T follicular helper cell (primary cell): ENCODE data around the gene NFIX.

Experiments
- DNase-seq: peaks from one replicate; pipeline ENCODE4 v3.0.0-alpha.2; 2020; ENCODE audit warnings: low read depth

The NFIX gene

DNA sequence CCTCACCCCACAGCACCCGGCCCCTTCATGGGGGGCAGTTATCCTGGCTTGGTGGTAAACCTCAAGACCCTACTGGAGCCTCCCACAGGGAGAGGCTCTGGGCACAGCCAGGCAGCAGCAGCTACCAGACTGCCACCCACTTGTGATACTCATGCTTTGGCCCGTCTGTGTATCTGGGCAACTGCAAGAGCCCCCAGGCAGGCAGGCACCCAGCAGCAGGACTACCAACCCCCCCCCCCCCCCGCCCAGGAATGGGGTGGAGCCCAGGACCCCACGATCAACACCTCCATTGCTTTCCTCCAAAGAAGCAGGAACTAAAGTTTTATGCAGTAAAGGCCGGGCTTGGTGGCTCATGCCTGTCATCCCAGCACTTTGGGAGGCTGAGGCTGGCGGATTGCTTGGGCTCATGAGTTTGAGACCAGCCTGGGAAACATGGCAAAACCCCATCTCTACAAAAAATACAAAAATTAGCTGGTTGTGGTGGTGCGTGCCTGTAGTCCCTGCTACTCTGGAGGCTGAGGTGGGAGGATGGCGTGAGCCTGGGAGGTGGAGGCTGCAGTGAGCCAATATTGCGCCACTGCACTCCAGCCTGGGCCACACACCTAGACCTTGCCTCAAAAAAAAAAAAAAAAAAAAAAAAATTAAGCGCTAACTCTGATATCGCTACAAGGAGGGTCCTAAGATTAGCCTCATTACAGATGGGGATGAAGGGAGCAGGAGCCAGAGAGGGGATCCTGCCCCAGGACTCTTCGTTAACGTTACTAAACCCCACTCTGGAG, 108.5 kb downstream of the NFIX start:
- DNase-seq, result no peak

DNA sequence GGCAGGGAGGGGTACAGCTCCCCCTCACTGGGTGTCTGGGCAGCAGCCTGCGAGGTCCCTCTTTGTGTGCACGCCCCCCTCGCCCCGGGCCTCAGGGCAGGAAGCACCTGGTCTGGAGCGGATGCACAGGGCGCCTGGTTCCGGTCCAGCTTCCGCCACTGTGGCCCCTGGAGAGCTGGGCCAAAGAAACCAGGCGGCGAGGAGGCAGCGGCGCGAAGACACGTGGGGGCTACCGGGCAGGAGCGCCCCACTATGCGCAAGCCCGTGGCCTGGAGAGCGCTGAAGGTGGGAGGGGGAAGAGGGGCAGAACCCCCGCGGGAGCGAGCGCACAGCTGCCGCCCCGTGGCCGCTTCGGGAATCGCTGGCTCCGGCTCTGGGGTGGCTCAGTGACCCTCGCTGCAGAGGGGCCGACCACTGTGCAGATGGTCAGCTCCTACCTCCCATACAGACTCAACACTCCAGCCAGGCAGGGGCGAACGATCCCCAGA, 109.1 kb downstream of the NFIX start:
- DNase-seq, result no peak

DNA sequence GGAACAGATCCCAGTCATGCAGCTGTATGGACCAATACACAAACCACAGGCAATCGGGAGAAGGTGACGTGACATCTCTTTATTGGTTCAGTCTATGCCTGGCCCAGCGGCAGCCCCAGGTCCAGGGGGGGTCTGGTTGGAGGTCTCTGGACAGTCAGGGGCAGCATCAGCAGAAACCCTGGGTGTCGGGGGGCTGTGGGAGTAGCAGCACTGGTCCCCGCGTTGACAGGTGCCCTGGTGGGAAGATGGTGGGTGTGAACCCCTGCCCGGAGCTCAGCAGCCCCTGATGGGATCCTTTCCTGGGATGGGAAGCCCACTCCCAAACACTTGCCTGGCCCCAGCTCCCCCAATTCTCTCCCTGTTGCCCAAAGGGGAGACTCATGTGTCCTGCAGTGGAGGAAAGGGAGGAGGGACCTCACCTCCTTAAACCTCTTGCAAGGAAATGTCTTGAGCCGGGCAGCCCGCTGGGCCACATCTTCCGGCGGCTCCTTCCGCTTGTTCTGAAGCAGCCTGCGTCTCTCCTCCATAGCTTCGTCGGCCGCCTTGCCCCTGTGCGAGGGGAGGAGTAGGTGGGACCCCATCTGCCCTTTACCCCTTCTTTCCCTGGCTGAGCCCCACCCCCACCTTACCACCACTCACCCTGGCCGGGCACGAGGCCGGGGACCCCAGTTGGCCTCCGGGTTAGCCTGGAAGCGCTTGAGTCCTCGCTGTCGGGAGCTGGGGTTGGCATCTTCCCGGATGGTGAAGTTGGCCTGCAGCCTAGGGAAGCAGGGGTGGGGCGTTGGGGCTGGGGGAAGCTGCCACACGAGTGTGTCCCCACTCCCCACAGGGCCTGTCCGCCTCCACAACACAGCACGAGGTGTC, 109.8 kb downstream of the NFIX start:
- DNase-seq, result no peak

DNA sequence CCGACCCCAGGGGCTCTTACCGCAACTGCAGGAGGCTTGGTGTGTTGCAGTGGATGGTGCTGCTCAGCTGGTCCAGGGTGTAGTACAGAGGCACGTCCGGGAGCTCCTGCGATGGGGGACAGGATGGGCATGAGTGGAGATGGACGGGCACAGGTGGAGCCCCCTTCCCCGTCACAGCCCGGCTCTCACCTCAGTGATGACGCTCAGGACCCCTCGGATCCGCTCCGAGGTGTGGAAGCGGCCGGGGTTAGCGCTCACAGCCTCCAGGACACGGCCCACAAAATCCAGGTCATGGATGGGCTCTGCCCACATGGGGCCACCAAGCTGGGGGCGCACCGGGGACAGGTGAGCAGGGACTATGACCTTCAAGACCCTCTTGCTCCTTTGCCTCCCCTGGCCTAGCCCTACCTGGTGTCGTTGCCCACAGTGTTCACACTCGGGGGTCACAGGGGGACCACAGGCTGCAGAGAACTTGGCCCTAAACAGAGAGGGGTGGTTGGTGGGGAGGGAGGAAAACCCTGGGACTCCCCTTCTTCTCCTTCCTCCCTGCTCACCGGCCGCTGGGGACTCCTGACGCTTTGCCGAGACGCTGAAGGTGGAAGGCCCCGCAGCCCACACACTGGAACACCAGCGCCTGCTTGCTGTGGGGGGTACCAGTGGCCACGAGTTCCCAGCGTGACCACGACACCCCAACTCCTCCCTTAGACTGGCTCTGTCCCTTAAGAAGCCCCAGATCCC, 114.3 kb downstream of the NFIX start:
- DNase-seq, result no peak

DNA sequence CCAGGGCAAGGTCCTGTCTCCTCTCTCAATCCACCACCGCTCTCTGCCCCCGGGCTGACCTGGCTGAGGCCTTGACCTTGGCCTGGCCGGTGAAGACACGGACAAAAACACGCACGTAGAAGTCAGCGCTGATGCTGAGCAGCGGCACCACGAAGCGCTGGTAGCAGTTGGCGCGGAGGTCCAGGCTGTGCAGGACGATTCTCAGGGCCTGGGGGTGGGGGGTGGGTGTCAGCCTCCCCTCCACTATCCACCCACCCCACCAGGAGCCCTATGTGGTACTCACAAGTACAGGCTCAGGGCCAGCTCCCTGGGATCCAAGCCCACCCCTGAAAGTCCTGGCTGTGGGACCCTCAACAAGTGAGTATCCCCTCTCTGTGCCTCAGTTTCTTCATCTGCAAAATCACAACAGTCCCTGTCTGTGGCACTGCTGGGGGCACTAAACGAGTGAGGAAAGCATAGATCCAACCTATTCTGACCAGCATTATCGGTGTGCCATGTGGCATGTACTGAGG, 114.9 kb downstream of the NFIX start:
- DNase-seq, result no peak

DNA sequence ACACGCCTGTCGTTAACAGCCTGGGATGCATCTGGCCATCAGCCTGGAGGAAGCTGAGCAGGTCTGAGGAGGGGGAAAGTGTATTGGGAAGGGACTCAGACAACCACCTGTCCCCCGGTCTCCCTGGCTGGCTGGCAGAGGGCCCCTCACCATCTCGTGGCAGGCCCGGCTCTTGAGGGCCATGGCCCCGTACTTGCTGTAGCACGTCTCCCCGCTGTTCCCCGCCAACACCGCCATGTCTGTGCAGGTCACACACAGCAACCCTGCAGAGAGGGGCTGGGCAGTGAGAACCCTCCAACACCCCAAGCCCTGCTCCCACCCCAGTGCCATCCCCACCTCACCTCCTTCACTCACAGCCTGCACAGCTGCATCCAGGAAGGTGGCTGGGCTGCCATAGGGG, 117.3 kb downstream of the NFIX start:
- DNase-seq, result no peak

DNA sequence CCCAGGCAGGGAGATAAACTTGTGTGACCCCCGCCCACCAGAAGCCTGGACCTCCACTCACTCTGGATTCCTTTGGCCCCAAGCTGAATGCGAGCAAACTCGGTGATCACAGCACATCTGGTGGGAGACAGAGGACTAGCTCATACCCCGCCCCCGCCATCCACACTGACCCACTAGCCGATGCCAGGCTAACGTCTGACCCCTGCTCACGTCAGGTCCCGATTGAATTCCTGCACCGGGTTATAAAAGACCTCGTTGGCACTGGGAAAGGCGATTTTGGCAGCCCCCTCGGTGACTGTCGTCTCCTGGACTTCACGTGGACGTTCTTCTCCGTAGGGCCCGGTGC, 120.6 kb downstream of the NFIX start:
- DNase-seq, result no peak

DNA sequence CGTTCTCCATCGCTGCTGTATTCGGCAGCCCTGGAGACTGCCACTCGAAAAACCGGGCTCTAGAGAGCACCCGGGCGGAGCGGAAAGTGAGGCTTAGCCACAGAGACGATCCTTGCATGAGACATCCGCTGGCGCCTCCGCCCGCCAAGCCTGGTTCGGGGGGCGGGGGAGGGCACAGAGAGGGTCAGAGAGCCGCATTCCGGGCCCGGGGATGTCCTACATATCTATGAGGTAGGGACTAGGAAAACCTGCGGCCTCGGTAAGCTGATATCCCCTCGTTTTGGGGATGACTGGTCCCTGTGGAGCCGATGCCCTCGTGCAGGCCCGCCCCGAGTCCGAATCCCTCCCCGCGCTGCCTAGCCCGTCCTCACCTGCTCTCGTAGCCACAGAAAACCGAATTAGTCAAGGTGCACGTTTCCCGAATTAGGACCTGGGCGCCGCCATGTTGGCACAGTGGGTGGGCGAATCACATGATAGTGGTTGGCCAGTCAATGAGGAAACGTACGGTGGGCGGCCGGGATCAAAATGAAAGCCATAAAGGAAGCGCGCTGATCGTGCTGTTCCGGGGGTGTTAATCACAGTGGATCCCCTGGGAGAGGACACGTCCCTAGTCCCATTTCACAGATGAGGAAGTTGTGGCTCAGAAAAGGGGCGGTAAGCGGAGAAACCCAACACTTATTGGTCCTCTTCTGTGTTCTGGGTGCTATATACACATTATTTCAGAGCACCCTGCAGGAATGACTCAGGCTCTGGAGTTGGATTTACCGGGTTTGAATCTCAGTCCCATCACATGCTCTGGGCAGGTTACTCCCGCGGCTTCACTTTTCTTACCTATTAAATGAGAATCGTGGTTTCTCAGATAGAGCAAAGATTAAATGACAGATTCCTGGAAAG, 121.3 kb downstream of the NFIX start, which contains the start of gene TRMT1:
Gene TRMT1 (minus strand): TSS at position 459 of the 894 bp plus-strand sequence. CDS start 341 bp downstream, at position 118.
- peak; percentile 86 for DNase-seq

DNA sequence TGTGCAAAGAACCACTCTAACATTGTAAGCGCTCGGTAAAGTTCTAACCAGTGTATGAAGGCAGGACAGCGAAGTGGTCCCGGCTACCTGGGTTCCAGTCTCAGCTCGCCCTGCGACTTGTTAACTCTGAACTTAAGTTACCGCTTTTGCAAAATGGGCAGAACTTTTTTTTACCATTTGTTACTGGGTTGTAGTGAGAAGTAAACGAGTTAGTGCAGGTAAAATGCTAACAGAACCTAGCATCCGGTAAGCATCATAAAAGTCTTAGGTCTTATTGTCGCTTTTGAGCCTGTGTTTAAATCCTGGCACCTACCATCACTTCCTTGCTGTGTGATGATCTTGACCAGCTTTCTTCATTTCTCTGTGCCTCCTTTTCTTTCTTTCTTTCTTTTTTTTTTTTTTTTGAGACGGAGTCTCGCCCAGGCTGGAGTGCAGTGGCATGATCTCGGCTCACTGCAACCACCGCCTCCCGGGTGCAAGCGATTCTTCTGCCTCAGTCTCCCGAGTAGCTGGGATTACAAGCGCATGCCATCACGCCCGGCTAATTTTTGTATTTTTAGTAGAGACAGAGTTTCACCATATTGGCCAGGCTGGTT, 122.0 kb downstream of the NFIX start:
- no peak for DNase-seq

DNA sequence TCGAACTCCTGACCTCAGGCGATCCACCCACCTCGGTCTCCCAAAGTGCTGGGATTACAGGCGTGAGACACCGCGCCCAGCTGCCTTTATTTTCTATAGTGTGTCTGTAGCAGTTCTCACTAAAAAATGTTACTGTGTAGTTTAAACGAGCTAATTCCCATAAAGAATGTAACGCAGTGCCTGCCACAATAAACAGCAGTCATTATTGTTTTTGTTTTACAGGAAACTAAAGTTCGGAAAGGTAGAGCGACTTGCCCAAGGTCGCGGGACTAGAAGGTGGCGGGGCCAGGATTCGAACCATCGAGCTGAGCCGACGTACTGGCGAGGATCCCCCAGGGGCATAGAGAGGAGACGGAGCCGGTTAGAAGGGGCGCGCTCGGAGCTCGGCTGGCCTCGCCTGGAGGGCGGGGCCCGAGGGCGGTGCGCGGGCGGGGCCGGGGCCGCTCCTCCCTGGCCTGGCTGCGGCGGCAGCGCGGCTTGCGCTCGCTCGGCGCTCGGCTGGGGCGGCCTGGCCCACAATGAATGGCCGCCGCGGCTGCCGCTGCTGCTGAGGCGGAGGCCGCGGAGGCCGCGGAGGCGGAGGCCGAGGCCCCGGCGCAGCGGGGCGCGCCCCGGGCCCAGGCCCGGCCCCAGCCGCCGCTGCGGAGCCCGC, 122.6 kb downstream of the NFIX start, which contains the start of gene NACC1:
Gene NACC1 (plus strand): TSS at position 493 of the 652 bp plus-strand sequence. CDS start 16,944 bp downstream, outside the sequence.
- DNase-seq, result peak; percentile 82

DNA sequence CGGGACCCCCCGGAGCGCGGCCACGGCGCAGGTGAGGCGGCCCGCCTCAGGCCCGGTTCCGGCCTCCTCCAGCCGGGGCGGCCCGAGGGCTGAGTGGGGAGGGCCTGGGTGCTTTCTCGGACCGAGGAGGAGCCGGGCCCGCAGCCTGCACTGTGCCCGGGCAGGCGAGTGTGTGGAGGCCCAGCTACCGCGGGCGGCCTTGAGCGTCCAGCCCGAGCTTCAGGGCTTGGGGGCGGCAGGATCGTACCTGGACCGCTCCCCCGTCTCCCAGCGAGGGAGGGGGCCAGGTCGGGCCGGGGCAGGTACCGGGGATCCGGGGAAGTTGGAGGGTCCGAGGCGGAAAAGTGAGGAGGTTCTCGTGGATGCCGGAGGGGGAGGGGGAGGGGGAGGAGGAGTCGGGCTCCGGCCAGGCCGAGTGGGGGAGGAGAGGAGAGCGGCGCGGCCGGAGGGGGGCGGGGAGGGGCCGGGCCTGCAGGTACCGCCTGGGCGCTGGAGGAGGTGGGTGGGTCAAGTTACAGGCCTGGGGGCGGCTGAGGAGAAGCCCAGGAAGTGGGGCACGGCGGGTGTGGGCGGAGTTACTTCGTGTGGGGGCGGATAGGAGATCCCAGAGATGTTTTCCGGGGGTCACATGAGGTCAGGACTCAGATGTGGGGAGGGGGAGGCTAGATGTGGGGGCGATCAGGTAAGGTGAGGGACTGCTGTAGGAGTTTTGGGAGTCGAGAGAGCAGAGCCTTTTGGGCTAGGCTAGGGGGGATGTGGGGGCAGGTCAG, 123.3 kb downstream of the NFIX start:
- DNase-seq, result no peak

DNA sequence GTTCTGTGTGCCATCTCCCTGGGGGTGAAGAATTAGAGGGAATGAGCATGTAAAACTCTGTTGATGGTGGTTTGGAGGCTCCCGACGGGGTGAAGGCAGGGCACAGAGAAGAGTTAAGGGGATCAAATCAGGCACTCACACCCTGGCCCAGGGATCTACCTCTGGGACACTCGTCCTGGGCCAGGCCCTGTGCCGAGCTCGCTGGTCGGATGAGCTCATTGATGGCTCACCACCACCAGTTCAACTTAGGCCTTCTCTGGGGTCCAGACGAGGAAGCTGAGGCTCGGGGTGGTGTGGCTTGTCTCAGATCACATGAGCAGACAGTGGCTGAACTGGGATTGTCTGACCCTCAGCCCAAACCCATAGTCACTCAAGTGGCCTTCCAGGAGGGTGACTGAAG, 124.4 kb downstream of the NFIX start:
- no peak for DNase-seq

DNA sequence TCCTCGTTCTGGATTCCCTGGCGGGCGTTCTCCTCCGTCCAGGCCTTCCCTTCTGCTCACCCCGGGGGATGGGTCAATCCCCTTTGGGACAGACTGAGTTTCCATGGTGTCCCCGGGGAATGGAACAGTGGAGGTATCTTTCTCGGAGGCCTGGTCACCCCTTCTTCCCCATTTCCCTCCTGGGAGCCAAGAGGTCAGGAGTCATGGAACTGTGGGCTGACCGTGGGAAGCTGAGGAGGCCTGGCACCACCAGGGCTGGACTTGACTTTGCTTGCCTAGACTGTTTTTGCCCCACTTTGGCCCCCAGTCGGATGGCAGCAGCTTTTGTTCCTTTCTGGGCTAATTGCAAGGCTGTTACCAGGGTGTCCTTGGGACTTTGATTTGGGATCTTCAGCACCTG, 124.8 kb downstream of the NFIX start:
- no peak for DNase-seq

DNA sequence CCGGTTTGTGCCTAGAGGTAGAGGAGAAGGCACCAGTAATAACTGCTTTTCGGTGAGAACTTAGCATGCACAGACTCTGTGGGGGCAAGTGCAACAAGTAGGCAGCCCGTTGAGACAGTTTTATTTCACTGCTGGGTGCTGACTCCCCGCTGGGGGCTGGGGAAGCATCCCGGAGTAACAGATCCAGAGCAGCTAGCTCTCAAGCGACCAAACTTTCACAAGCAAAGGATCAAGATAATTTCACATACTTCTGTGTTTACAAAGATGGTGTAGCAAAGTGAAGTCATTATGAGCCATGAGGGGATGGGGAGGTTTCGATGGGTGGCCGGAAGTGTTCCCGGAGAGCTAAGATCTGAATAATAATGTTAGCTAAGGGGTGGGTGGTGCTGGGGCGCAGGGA, 125.5 kb downstream of the NFIX start:
- DNase-seq, result no peak

DNA sequence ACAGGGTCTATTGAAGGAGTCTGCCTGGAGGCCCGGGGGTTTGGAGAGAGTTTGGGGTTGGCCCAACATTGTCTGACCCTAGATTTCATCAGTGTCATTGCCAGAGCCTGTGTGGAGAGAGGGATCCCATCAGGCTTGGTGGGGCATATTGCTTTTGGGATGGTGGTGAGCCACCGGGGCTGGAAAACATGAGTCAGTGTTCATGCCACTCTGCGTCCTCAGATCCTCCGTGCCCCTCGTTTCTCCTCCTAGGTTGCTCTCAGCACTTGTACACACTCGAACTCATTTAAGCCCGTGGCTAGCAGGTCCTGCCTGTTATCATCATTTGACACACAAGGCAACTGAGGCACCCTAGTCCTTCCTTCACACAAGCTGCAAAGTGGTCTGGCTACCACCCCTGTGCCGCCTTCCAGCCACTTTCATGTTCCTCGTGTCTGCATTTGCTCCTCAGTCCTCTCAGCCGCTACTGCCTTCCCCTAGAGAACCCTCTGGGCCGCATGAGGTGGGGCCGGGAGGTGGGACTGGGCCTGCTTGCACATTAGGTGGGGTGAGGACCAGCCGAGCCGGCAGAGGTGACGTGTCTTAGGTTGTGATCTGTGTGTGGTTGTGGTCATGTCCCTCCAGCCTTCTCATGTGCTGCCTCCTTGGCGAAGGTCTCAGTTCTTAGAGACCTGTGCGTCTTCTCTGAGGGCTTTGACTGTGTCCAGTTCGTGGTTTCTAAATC, 126.4 kb downstream of the NFIX start:
- no peak for DNase-seq

DNA sequence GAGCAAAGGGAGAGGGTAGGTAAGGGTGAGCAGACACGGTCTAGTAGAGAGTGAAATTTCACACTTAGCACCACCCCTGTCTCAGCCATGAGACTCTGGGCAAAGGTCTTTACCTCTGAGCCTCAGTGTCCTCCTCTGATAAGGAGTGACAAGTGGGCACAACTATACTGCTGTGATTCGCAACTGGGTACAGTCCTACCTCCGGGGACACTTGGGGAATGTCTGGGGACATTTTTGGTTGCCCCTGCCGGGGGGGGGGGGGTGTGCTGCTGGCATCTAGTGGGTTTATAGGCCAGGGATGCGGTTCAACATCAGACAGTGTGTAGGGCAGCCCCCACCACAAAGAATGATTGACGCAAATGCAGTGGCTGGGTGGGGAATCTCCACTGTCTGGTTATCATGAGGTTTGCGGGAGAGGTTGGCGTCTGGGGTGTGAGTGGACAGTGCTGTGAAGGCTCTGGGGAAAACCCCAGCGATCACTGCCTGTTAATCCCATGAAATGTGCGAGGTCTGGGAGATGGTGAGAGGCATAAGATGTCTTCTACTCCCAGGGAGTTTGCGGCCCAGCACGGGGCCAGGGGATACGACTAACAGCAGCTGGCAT, 127.1 kb downstream of the NFIX start:
- DNase-seq, result no peak

DNA sequence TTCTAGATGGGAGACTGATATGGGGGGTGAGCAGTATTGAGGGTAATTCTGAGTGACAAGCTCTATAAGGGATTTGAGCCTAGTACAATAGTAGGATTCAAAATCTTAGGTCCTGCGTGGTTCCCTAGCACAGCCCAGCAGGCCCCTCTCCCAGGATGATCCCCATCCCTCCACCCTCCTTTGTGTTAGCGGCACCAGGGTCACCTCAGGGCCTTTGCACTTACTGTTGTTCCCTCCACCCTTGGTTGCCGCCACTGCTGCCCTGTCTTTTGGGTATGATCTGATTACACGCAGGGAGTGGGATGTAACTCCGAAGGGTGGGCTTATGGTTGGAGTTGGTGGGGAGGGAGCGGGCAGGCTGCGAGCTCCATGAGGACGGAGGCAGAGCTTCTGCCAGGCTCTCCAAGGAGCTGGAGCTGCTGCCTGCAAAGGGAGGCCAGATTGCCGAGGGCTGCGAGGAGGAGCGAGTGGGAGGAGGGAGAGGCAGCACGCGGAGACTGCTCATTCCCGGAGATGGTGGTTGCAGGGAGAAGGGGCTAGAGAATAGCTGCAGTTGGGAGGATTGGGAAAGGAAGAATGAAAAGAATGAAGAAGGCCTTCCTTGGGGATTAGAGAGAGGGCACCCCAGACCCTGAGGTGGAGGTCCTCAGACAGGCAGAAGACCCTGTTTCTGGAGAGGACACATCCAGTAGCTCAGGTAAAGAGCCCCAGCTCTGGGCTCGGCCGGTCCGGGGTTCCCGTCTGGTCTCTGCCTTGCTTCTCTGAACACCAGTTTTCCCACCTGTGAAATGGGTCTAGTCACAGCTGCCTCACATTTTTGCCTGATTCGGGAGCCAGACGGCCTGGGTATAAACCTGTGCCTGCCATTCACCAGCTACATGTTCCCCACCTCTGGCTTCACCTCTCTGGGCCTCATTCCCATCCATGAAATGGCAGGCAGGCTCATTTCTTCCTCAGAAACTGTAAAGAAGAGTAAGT, 128.0 kb downstream of the NFIX start:
- DNase-seq, result no peak
